K562 (cell line): ENCODE data around the gene BAHD1. TPM values are rescaled to one million over a fixed set of nuclear protein-coding genes. Genes with fewer than 3 reads are reported as not detected.

Experiments used
- ASH1L ChIP-seq: fragments of 450-650 bp; IDR thresholded peaks from 2 replicates; pipeline ENCODE4 v1.6.1; 2018; ENCODE audit warnings: borderline replicate concordance, mild to moderate bottlenecking, low read depth; ENCODE audit not compliant: partially characterized antibody
- KDM5B ChIP-seq: fragments of 200-600 bp; sonication (generic); IDR thresholded peaks from 2 replicates; pipeline ENCODE4 v1.6.1; 2012; ENCODE audit warnings: low read depth, mild to moderate bottlenecking, moderate library complexity, low read length, control low read depth, inconsistent platforms; ENCODE audit not compliant: insufficient replicate concordance
- TEAD1 ChIP-seq, 2 experiments: fragments of 450-650 bp in 1 of 2; sonication (generic) in 1 of 2; formaldehyde crosslinking; IDR thresholded peaks; 2 replicates each; pipeline versions ENCODE4 v1.4.0 to v1.8.0; 2020 to 2022; ENCODE audit warnings: mild to moderate bottlenecking in 2 of 2, missing genetic modification reagents in 1 of 2
- ZBTB7A ChIP-seq: IDR thresholded peaks from 2 replicates; pipeline ENCODE4 v1.6.1; 2011; ENCODE audit warnings: low read depth, mild to moderate bottlenecking, low read length, moderate library complexity, borderline replicate concordance; ENCODE audit not compliant: control insufficient read depth
- polyA plus RNA-seq, 8 experiments: library from polyadenylated mRNA; depleted of rRNA in 4 of 8; stranded (reverse) in 5 of 8; unstranded in 3 of 8; fragments of >200 nt; fragmentation: Nextera tagmentation in 2 of 8; fragmentation: Illumina TruSeq in 1 of 8; extraction: Ambion mirVana in 2 of 8; extraction: Trizol in 1 of 8; gene quantifications; 2 replicates each; pipeline versions ENCODE4 v1.2.1 to v1.2.3, GENCODE V29; 2011 to 2014; ENCODE audit warnings: inconsistent platforms in 1 of 8, missing spikeins in 1 of 8
- total RNA-seq, 7 experiments: library from RNA; depleted of rRNA in 6 of 7; stranded (reverse); fragments of >200 nt in 6 of 7; fragmentation: Illumina TruSeq in 2 of 7; extraction: Trizol in 2 of 7; gene quantifications; 2 replicates each; pipeline versions ENCODE4 v1.2.1 to v1.2.3, GENCODE V29; 2011 to 2021; ENCODE audit warnings: low replicate concordance in 1 of 7
- TF ChIP-seq, protein P1 (sequence below): fragments of 250-450 bp; sonication (Bioruptor Pico); IDR thresholded peaks from 2 replicates; pipeline ENCODE4 v1.4.0; 2020; ENCODE audit warnings: mild to moderate bottlenecking, moderate library complexity
- TF ChIP-seq, protein P2 (sequence below), 2 experiments: fragments of 450-650 bp in 1 of 2; sonication (generic) in 1 of 2; formaldehyde crosslinking in 1 of 2; IDR thresholded peaks in 1 of 2; conservative IDR thresholded peaks in 1 of 2; 2 replicates each; pipeline versions ENCODE4 v1.6.1 to v1.8.1; 2016 to 2023; ENCODE audit warnings: mild to moderate bottlenecking in 2 of 2, moderate library complexity in 2 of 2, inconsistent platforms in 1 of 2, missing genetic modification reagents in 1 of 2
- TF ChIP-seq, protein P3 (sequence below), 2 experiments: fragments of 450-650 bp; formaldehyde crosslinking in 1 of 2; IDR thresholded peaks; 2 replicates each; pipeline versions ENCODE4 v1.4.0 to v1.6.1; 2014 to 2020; ENCODE audit warnings: mild to moderate bottlenecking in 2 of 2, borderline replicate concordance in 1 of 2, low read depth in 1 of 2
- TF ChIP-seq, protein P4 (sequence below): fragments of 450-650 bp; formaldehyde crosslinking; IDR thresholded peaks from 2 replicates; pipeline ENCODE4 v1.4.0; 2022; ENCODE audit warnings: missing genetic modification characterization

The BAHD1 gene
- total and polyA plus RNA-seq, 9 of the 15 experiments (the other 6 are each of a cell fraction or from before 2014, with no cell fraction given), result 0.55 to 38.5 (median 11.5) TPM

DNA sequence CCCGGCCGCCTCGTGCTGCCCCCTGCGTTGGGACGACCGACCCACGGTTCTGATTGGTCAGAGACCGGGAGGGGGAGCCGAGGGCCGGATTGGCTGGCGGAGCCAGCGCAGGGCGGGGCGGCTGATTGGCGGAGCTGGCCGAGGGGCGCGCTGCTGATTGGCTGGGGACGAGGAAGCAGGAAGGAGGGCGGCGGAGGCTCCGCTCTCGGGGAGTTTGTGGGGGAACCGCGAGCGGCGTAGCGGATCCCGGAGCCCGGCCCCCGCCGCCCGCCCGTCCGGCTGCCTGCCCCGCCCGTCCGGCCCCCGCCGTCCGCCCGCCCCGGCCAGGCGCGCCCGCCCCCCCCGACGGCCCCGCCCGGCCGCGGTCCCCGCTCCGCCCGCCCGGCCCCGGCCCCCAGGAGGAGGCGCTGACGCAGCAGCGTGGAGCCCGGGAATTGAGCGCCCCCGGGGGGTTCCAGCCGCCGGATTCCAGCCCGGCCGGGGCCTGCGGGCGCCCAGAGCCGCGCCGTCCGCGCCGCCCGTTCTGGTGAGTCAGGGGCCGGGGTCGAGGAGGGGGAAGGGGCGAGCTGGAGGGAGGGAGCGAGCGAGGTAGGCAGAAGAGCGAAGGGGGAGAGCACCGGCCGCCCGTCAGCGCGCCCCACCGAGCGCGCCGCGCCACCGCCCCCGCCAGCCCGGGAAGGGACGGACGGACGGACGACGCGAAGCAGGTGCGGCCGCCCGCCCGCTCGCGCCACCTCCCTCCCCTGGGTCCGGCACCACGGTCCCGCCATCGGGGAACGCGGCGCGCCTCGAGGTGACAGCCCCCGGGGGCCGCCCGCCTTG is at the start of gene BAHD1 (continued):
- TF ChIP-seq KDM5B (peak; percentile 11), ZBTB7A (peak; percentile 94), ASH1L (peak; percentile 78), TEAD1 (CRISPR knock-in tag; IDR thresholded peaks at IDR 0.05) (0 out of 4 replicates have a peak, but pooled peaks of 1 of the 2 experiments have one; percentile 25)
- TF ChIP-seq, protein P1, sequence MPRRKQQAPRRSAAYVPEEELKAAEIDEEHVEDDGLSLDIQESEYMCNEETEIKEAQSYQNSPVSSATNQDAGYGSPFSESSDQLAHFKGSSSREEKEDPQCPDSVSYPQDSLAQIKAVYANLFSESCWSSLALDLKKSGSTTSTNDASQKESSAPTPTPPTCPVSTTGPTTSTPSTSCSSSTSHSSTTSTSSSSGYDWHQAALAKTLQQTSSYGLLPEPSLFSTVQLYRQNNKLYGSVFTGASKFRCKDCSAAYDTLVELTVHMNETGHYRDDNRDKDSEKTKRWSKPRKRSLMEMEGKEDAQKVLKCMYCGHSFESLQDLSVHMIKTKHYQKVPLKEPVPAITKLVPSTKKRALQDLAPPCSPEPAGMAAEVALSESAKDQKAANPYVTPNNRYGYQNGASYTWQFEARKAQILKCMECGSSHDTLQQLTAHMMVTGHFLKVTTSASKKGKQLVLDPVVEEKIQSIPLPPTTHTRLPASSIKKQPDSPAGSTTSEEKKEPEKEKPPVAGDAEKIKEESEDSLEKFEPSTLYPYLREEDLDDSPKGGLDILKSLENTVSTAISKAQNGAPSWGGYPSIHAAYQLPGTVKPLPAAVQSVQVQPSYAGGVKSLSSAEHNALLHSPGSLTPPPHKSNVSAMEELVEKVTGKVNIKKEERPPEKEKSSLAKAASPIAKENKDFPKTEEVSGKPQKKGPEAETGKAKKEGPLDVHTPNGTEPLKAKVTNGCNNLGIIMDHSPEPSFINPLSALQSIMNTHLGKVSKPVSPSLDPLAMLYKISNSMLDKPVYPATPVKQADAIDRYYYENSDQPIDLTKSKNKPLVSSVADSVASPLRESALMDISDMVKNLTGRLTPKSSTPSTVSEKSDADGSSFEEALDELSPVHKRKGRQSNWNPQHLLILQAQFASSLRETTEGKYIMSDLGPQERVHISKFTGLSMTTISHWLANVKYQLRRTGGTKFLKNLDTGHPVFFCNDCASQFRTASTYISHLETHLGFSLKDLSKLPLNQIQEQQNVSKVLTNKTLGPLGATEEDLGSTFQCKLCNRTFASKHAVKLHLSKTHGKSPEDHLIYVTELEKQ (CRISPR knock-in tag), result no peak
- TF ChIP-seq, protein P2, sequence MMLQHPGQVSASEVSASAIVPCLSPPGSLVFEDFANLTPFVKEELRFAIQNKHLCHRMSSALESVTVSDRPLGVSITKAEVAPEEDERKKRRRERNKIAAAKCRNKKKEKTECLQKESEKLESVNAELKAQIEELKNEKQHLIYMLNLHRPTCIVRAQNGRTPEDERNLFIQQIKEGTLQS (IDR thresholded peaks at IDR 0.05), result no peak
- TF ChIP-seq, protein P2 (CRISPR knock-in tag; conservative IDR thresholded peaks at IDR 0.05), result no peak
- TF ChIP-seq, protein P3, sequence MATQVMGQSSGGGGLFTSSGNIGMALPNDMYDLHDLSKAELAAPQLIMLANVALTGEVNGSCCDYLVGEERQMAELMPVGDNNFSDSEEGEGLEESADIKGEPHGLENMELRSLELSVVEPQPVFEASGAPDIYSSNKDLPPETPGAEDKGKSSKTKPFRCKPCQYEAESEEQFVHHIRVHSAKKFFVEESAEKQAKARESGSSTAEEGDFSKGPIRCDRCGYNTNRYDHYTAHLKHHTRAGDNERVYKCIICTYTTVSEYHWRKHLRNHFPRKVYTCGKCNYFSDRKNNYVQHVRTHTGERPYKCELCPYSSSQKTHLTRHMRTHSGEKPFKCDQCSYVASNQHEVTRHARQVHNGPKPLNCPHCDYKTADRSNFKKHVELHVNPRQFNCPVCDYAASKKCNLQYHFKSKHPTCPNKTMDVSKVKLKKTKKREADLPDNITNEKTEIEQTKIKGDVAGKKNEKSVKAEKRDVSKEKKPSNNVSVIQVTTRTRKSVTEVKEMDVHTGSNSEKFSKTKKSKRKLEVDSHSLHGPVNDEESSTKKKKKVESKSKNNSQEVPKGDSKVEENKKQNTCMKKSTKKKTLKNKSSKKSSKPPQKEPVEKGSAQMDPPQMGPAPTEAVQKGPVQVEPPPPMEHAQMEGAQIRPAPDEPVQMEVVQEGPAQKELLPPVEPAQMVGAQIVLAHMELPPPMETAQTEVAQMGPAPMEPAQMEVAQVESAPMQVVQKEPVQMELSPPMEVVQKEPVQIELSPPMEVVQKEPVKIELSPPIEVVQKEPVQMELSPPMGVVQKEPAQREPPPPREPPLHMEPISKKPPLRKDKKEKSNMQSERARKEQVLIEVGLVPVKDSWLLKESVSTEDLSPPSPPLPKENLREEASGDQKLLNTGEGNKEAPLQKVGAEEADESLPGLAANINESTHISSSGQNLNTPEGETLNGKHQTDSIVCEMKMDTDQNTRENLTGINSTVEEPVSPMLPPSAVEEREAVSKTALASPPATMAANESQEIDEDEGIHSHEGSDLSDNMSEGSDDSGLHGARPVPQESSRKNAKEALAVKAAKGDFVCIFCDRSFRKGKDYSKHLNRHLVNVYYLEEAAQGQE (IDR thresholded peaks at IDR 0.05; ENCODE audit: borderline replicate concordance), result peak; percentile 60
- TF ChIP-seq, protein P3 (CRISPR knock-in tag; IDR thresholded peaks at IDR 0.05; ENCODE audit: low read depth), result no peak
- TF ChIP-seq, protein P4, sequence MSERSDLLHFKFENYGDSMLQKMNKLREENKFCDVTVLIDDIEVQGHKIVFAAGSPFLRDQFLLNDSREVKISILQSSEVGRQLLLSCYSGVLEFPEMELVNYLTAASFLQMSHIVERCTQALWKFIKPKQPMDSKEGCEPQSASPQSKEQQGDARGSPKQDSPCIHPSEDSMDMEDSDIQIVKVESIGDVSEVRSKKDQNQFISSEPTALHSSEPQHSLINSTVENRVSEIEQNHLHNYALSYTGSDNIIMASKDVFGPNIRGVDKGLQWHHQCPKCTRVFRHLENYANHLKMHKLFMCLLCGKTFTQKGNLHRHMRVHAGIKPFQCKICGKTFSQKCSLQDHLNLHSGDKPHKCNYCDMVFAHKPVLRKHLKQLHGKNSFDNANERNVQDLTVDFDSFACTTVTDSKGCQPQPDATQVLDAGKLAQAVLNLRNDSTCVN (CRISPR knock-in tag), result no peak
